OCI-M1 (cell line): Measurements from ENCODE around the gene HNF1A.
A peak's percentile ranks its signal among the peaks of the same experiment; 100 is the strongest.
"Not testable (repeated sequence)": the region's sequence is repeated elsewhere in the genome, so short reads cannot be mapped to it uniquely, and the experiment has no call there.

Experiments
- DNase-seq: peaks from one replicate; lab custom pipeline; 2025; lab: John Stamatoyannopoulos, UW

Gene HNF1A

DNA sequence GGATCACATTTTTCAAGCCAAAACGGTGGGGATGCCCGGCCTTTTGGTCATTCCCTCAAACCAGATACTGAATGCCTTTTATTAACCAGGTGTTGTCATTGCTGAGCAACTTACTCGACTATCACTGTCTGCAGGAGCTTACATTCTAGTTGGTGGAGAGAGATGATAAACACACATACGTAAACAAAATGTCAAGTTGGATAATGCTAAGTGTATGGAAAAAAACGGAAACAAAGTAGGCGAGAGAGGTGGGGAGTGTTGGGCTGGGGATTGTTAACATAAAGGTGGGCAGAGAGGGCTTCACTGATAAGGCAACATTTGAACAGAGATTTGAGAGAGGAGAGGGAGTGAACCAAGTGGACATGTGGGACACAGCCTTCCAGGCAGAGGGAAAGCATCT, 33.5 kb downstream of the HNF1A start:
- no peak for DNase-seq

DNA sequence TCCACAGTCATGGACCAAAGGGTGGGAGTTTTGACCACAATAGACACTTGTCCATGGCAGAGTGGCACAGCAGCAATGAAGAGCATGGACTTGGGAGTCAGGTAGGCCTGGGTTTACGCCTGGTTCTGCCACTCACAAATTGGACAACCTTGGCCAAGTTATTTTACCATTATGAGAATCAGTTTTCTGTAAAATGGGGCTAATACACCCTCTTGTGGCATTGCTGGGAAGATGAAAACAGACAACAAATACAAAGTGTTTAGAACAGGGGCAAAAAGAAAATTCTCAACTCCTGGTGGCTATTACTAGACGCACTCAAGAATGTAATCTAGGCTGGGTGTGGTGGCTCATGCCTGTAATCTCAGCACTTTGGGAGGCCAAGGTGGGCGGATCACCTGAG, 35.4 kb downstream of the HNF1A start:
- no peak for DNase-seq

DNA sequence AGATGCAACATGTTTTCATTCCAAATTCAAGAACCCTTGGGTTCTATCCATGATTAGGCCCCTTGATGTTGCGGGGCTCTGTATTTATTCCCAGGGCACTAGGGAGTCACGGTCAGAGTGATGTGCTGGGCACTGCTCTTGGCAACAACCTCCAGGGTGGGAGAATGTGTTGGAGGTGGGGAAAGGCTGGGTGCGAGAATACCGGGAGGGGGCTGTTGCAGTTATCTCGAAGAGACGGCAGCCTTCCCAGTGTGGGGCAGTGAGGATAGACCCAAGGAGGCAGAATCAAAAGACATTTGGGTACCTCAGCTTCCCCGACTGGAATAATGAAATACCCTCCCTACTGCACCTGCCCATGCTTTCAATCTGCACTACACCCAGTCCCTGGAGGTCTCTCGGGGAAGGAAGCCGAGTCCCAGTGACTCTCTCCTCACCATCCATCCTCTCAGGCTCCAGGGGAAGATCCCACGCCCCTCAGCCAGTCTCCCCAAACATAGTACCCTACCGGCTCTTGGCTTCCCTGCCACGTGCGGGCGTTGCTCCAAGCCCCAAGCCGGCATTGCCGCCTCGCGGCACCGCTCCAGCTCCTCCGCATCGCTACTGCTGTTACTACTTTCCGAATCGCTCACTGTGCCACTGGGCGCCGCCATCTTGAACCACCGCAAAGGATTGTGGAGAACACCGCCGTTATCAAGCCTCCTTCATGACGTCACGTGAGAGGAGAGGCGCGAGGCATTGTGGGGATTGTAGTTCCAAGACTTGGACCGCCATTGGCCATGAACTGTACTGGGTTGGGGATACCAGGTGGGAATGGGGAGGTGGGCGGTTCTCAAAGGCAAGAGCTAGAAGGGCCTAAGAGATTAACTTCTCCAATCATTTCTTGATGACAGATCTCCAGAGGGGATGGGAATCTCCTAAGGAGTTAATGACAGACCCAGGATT, 37.8 kb downstream of the HNF1A start, which contains the start of gene C12orf43:
C12orf43 (minus strand) TSS at position 663 of the 942 bp plus-strand sequence; CDS start at position 650, 13 bp downstream.
- peak; percentile 96 for DNase-seq

DNA sequence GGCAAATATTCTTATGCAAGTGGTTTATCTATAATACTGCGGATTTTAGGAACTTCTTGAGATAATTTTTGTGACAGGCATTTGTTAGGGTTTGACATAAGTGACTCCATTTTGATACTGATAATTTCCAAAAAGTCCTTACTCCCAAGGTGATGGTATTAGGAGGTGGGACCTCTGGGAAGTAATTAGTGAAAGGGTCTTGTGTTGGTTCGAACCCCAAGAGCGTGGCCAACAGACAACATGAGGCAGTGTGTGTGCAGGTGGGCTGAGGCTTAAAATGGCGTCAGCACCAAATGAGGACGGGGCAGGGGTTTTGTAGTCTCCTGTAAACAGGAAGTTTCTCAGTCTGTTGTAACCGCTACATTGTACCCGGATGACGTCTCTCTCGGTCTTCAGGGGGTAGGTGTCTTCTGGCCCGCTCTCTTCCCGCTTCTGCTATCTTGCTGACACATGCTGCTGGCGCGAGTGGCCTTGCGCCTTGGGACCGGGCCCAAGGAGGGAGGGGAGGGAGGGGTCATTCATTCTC, 39.7 kb downstream of the HNF1A start:
- DNase-seq, result no peak

DNA sequence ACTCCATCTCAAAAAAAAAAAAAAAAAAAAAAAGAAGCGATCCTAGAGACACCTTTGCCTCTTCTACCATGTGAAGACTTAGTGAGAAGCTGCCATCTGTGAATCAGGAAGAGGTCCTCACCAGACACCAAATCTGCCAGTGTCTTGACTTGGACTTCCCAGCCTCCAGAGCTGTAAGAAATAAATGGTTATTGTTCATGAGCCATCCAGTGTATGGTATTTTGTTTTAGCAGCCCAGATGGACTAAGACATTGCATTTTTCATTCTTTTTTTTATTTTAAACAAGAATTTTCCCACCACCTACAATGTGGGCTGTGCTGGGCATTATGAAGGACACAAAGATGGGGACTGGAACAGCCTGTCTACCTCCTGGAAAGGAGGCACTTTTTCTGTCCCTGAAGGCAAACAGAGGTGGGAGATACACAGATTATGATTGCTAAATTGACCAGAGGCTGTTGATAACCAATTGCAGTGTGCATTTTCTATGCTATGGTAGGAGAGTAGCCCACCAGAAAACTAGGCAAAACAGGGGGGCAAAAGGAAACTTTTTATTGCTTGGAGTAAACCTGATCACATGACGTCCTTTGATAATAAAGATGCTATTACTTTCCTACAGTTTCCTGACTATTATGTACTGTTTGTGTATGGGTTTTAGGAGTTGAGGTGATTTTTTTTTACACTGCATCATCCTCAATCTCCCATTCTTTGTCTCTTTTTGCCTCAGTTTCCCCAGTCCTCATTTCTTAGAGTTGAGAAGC, 40.7 kb downstream of the HNF1A start:
- DNase-seq, result no peak

DNA sequence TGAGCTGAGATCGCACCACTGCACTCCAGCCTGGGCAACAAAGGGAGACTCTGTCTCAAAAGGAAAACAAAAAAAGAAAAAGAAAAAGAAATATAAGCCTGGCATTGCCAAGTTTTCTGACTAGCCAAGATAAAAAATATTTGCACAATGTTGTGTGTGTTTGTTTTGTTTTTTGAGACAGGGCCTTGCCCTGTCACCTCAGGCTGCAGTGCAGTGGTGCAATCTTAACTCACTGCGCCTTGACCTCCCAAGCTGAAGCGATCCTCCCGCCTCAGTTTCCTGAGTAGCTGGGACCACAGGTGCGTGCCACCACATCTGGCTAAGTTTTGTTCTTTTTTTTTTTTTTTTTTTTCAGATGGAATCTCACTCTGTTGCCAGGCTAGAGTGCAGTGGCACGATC, 43.4 kb downstream of the HNF1A start:
- DNase-seq, result no peak

GRCh38 chr12:121022713-121023112, 44.4 kb downstream of the HNF1A start:
- DNase-seq, result no peak

DNA sequence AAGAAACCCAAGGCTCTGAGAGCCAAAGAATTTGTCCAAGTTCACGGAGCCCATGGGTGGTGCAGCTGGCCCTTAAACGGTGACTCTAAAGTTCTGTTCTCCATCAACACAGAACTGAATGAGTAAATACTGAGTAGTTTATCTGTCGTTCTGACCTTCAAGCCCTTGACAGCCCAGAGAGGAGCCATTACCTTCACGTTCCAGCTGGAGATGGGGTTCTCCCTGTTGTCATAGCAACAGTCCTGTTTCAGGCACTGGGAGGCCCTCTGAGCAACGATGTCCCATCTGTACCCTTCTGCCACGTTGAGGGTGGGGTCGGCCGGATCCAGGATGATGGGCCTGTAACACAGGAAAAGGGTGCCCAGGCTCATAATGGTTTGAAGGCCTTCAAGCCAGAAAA, 45.5 kb downstream of the HNF1A start:
- DNase-seq, result no peak

GRCh38 chr12:121025442-121026226, 47.3 kb downstream of the HNF1A start:
- no peak for DNase-seq

GRCh38 chr12:121026274-121027045, 48.1 kb downstream of the HNF1A start:
- DNase-seq, result peak; percentile 71

- DNase-seq, result no peak
Observed at GRCh38 chr12:121030576-121031212, 52.4 kb downstream of the HNF1A start.

DNA sequence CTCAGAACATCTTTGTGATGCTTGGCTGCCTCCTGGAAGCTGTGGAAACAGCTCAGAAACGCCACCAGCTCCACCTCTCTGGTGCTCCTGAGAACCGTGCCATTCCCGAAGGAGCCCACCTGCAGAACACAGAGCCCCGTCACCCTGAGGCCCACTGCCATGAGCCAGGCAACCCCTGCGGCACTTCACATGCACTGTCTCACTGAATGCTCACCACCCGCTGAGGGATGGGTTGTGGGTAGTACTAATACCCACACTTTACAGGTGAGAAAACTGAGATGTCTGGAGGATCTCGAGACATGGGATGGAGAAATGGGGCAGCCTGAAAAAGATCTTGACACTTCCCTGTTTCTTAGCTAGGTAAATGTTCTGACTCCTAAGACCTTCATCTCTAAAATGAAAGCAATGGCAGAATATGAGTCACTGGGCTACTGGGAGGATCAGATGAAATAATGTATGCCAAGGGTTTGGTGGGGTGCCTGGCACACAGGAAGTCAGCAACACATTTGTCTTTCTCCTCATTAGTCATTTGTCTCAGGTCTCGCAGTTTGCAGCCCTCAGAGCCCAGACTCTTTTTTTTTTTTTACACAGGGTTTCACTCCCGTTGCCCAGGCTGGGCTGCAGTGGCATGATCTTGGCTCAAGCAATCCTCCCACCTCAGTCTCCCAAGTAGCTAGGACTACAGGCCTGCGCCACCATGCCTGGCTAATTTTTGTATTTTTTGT, 55.4 kb downstream of the HNF1A start:
- no peak for DNase-seq

DNA sequence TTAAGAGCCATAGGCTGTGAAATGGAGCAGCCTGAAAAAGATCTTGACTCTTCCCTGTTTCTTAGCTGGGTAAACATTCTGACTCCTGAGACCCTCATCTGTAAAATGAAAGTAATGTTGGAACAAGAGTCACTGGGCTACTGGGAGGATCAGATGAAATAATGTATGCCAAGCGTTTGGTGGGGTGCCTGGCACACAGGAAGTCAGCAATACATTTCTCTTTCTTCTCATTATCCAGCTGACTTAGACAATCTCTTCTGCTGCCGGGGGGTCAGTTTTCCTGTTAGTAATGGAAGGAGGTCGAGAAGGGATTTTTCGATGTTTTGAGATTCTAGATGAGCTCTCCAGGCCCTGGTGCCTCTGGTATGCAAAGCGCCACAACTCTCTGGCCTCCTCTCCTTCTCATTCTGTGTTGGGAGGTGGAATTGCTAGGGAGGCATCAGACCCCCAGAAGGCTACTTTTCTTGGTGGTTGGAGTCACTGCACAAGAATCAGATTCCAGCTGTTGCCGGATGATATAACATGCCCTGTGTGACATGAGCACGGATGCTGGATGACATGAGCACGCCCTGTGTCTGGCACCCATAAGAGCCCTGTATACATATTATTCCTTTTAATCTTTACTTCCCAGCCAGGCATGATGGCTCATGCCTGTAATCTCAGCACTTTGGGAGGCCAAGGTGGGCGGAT, 56.4 kb downstream of the HNF1A start:
- no peak for DNase-seq

- no peak for DNase-seq
Observed at GRCh38 chr12:121036810-121037326, 58.5 kb downstream of the HNF1A start.

- peak; percentile 64 for DNase-seq
Observed at GRCh38 chr12:121038861-121039668, 60.7 kb downstream of the HNF1A start, which contains the start of gene OASL. OASL (minus strand) TSS chr12:121039246; CDS start chr12:121038971, 275 bp downstream.

DNA sequence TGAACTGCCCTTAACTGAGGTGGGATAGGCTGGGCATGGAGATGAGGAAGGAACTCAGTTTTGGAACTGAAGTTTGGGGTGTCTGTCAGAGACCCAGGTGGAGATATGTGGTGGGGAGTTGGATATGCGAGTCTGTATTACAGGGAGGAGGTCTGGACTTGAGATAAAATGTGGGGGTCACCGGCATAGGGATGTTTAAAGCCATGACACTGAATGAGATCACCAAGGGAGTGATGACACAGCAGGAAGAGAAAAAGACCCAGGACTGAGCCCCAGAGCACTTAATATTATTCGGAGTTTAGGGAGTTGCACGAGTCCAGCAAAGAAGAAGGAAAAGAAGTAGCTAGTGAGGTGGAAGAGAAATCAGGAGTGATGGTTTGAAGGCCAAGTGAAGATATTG, 64.7 kb downstream of the HNF1A start:
- DNase-seq, result no peak

- DNase-seq, result not testable (repeated sequence)
Observed at GRCh38 chr12:121047400-121047799, 69.1 kb downstream of the HNF1A start.

GRCh38 chr12:121048442-121048841, 70.1 kb downstream of the HNF1A start:
- no peak for DNase-seq
